Calu3 (cell line): ENCODE measurements around the gene USP16. TPM values are rescaled to one million over a fixed set of nuclear protein-coding genes. Genes with fewer than 3 reads are reported as not detected.

Source experiments
- BruUV-seq: library from RNA; stranded (reverse); fragments of 400-500 nt; replicated peaks from 2 replicates; lab custom pipeline; 2021; lab: Mats Ljungman, UMichigan
- CTCF ChIA-PET: fragments of 300-600 bp; sonication (Branson Sonifier 250); formaldehyde crosslinking; loops from one replicate; lab custom pipeline; 2022; ENCODE audit warnings: antibody characterized with exemption; lab: Charles Lee
- DNase-seq: peaks from one replicate; pipeline ENCODE4 v3.0.0; 2022
- H3K27ac Mint-ChIP-seq: one replicate; pipeline ENCODE4 v1.8.0; 2022; ENCODE audit warnings: mixed read lengths; ENCODE audit not compliant: unreplicated experiment
- H3K27me3 Mint-ChIP-seq: one replicate; pipeline ENCODE4 v1.8.0; 2022; ENCODE audit warnings: mixed read lengths; ENCODE audit not compliant: unreplicated experiment
- H3K36me3 Mint-ChIP-seq: one replicate; pipeline ENCODE4 v1.8.0; 2022; ENCODE audit warnings: mild to moderate bottlenecking, moderate library complexity, mixed read lengths; ENCODE audit not compliant: insufficient read depth, unreplicated experiment
- H3K4me1 Mint-ChIP-seq: one replicate; pipeline ENCODE4 v1.8.0; 2022; ENCODE audit warnings: mild to moderate bottlenecking, low read depth, mixed read lengths; ENCODE audit not compliant: unreplicated experiment
- H3K4me3 Mint-ChIP-seq: one replicate; pipeline ENCODE4 v1.8.0; 2022; ENCODE audit warnings: mild to moderate bottlenecking, low read depth, moderate library complexity, mixed read lengths; ENCODE audit not compliant: unreplicated experiment
- H3K9me3 Mint-ChIP-seq: one replicate; pipeline ENCODE4 v1.8.0; 2022; ENCODE audit warnings: low read depth, mixed read lengths; ENCODE audit not compliant: unreplicated experiment
- CTCF ChIP-seq: fragments of 200-600 bp; IDR thresholded peaks from one replicate; pipeline ENCODE4 v1.8.0; 2022; ENCODE audit warnings: antibody characterized with exemption; ENCODE audit not compliant: unreplicated experiment
- intact Hi-C: fragments of 100-400 bp; cut with micrococcal nuclease; formaldehyde crosslinking; loops from one replicate; pipeline ENCODE4 v1.10.0; 2022; ENCODE audit not compliant: unreplicated experiment
- total RNA-seq: library from RNA; stranded (reverse); gene quantifications from 2 replicates; pipeline ENCODE4 v1.2.3, GENCODE V29; 2022

The USP16 gene
- total RNA-seq, 1 experiment from 2014 or later, result 21.7 TPM

- intact Hi-C loops, result loop anchor here (5.0 kb wide), 4 partner anchors 65 to 755 kb away; no protein-coding TSS in a partner anchor
- DNase-seq, result no peak
- no peaks in the 10 kb centered on the region for H3K27me3 Mint-ChIP-seq
- H3K36me3 Mint-ChIP-seq, result no peaks in the 10 kb centered on the region
- H3K4me1 Mint-ChIP-seq, result peaks cover 18% of the 10 kb centered on the region
- no peak for TF ChIP-seq CTCF
- H3K9me3 Mint-ChIP-seq, result no peaks in the 10 kb centered on the region
- H3K4me3 Mint-ChIP-seq, result no peak overlapping the region
- no TSS peak for BruUV-seq
- no peak overlapping the region for H3K27ac Mint-ChIP-seq
- CTCF ChIA-PET, result no interaction called here
Observed at GRCh38 chr21:29092102-29092959, 67.9 kb downstream of the USP16 start.

GRCh38 chr21:29096218-29097015 is 71.9 kb downstream of the USP16 start:
- H3K36me3 Mint-ChIP-seq, result no peaks in the 10 kb centered on the region
- H3K4me1 Mint-ChIP-seq, result peaks cover 5% of the 10 kb centered on the region
- no peaks in the 10 kb centered on the region for H3K27me3 Mint-ChIP-seq
- no peaks in the 10 kb centered on the region for H3K9me3 Mint-ChIP-seq
- no TSS peak for BruUV-seq
- intact Hi-C loops, result loop anchor here (5.0 kb wide), 1 partner anchor 46 kb away; no protein-coding TSS in a partner anchor
- no peak for DNase-seq
- H3K27ac Mint-ChIP-seq, result no peak overlapping the region
- CTCF ChIA-PET, result interaction anchor here (1.2 kb wide), 1 partner anchor 9 kb away, joined by 3 read pairs; no protein-coding TSS in a partner anchor
- no peak overlapping the region for H3K4me3 Mint-ChIP-seq
- TF ChIP-seq CTCF, result no peak

- no TSS peak for BruUV-seq
- CTCF ChIA-PET, result no interaction called here
- TF ChIP-seq CTCF, result no peak
- H3K4me3 Mint-ChIP-seq, result no peak overlapping the region
- no peaks in the 10 kb centered on the region for H3K4me1 Mint-ChIP-seq
- H3K9me3 Mint-ChIP-seq, result no peaks in the 10 kb centered on the region
- no peak overlapping the region for H3K27ac Mint-ChIP-seq
- H3K27me3 Mint-ChIP-seq, result no peaks in the 10 kb centered on the region
- H3K36me3 Mint-ChIP-seq, result no peaks in the 10 kb centered on the region
- intact Hi-C loops, result loop anchor here (5.0 kb wide), 1 partner anchor 44 kb away; no protein-coding TSS in a partner anchor
- DNase-seq, result no peak
Observed at GRCh38 chr21:29098156-29098555, 73.7 kb downstream of the USP16 start.

GRCh38 chr21:29102791-29103257 is 78.4 kb downstream of the USP16 start:
- no peaks in the 10 kb centered on the region for H3K36me3 Mint-ChIP-seq
- no peak for TF ChIP-seq CTCF
- no peaks in the 10 kb centered on the region for H3K9me3 Mint-ChIP-seq
- no peak for DNase-seq
- peaks cover 12% of the 10 kb centered on the region for H3K4me1 Mint-ChIP-seq
- no TSS peak for BruUV-seq
- intact Hi-C loops, result no loop called here
- no peaks in the 10 kb centered on the region for H3K27me3 Mint-ChIP-seq
- H3K4me3 Mint-ChIP-seq, result no peak overlapping the region
- CTCF ChIA-PET, result no interaction called here
- no peak overlapping the region for H3K27ac Mint-ChIP-seq
